Measurements from ENCODE around the gene UBE3C.

DNA sequence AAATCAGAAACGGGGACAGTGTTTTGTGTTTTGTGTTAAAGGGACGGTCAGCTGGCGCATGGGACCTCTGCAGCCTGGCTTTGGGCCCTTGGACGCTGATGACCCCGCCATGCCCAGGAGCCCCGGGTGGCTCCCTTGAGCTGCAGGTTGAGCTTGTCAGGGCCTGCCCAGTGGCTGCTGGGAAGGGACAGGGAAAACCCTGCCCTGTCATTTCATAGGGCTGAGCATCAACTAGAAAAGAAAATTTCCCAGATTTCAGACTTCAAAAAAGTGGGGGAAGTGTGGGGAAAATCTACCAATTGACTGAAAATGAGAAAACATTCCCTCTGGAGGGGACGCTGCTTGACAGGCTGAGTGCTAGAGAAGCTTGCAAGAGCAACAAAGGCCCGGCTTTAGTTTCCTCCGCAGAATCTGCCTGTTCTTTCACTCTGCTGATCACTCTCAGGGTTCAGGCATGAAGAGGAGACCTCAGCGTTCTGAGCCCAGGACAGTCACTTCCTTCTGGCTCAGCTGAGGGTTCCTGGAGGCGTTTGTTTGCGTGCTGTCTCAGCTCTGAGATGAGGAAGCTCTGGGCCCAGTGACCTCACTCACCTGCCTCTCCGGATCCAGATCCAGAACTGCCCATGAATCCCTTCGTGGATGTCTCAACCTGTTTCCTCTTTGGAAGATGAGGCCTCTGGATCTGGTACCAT lies 179.4 kb downstream of the UBE3C start:
- TF ChIP-seq GATA2 (IDR thresholded peaks at IDR 0.05; ENCODE audit: low read depth, low read length) = no peak
- TF ChIP-seq GATA3 (IDR thresholded peaks at IDR 0.05; ENCODE audit: low read depth, low read length) = no peak
